PC-9 (cell line): ENCODE data around the gene GLO1. TPM values are rescaled to one million over a fixed set of nuclear protein-coding genes. Genes with fewer than 3 reads are reported as not detected.

ENCODE experiments used
- BruUV-seq: library from RNA; stranded (reverse); fragments of 400-500 nt; replicated peaks from 2 replicates; lab custom pipeline; 2021; lab: Mats Ljungman, UMichigan
- CTCF ChIA-PET: fragments of 300-600 bp; sonication (Branson Sonifier 250); formaldehyde crosslinking; loops from one replicate; lab custom pipeline; 2022; ENCODE audit warnings: antibody characterized with exemption; lab: Charles Lee
- POLR2A ChIA-PET: fragments of 300-600 bp; sonication (Branson Sonifier 250); formaldehyde crosslinking; loops from one replicate; lab custom pipeline; 2022; ENCODE audit warnings: antibody characterized with exemption; ENCODE audit not compliant: unreplicated experiment; lab: Charles Lee
- DNase-seq, 2 experiments: peaks; one replicate each; pipeline versions ENCODE4 v3.0.0 to v3.0.0-alpha.2; 2015 to 2022; ENCODE audit warnings: mixed read lengths in 1 of 2
- H2AFZ ChIP-seq: fragments of 200-600 bp; sonication (generic); 2 replicates; pipeline ENCODE4 v1.8.1; 2017; ENCODE audit warnings: antibody characterized with exemption
- H3F3A ChIP-seq: fragments of 200-600 bp; sonication (generic); 2 replicates; pipeline ENCODE4 v1.8.1; 2017; ENCODE audit warnings: antibody characterized with exemption, mild to moderate bottlenecking, low read depth; ENCODE audit not compliant: insufficient read depth
- H3K27ac ChIP-seq: fragments of 200-600 bp; sonication (generic); 2 replicates; pipeline ENCODE4 v1.6.1; 2016; ENCODE audit warnings: mixed run types
- H3K27me3 ChIP-seq: fragments of 200-600 bp; sonication (generic); 2 replicates; pipeline ENCODE4 v1.6.1; 2016; ENCODE audit warnings: low read depth, mixed run types; ENCODE audit not compliant: insufficient read depth
- H3K36me3 ChIP-seq: fragments of 200-600 bp; sonication (generic); 2 replicates; pipeline ENCODE4 v1.6.1; 2016; ENCODE audit warnings: low read depth, mixed run types
- H3K4me1 ChIP-seq: fragments of 200-600 bp; sonication (generic); replicated peaks from 2 replicates; pipeline ENCODE4 v1.6.1; 2016; ENCODE audit warnings: mixed run types; ENCODE audit not compliant: insufficient read depth
- H3K4me2 ChIP-seq: fragments of 200-600 bp; sonication (generic); 2 replicates; pipeline ENCODE4 v1.6.1; 2017; ENCODE audit warnings: mixed run types
- H3K4me3 ChIP-seq: fragments of 200-600 bp; sonication (generic); 2 replicates; pipeline ENCODE4 v1.6.1; 2016; ENCODE audit warnings: mixed run types
- H3K79me2 ChIP-seq: fragments of 200-600 bp; sonication (generic); 2 replicates; pipeline ENCODE4 v1.6.1; 2017; ENCODE audit warnings: low read depth, mixed run types
- H3K9me2 ChIP-seq: fragments of 200-600 bp; sonication (generic); 2 replicates; pipeline ENCODE4 v1.8.1; 2017; ENCODE audit warnings: mild to moderate bottlenecking; ENCODE audit not compliant: insufficient read depth
- H3K9me3 ChIP-seq: fragments of 200-600 bp; sonication (generic); 2 replicates; pipeline ENCODE4 v1.8.1; 2016; ENCODE audit warnings: low read depth; ENCODE audit not compliant: insufficient read depth
- H4K20me1 ChIP-seq: fragments of 200-600 bp; sonication (generic); 2 replicates; pipeline ENCODE4 v1.8.1; 2017; ENCODE audit not compliant: insufficient read depth
- CTCF ChIP-seq: fragments of 200-600 bp; sonication (generic); conservative IDR thresholded peaks from 2 replicates; pipeline ENCODE4 v1.6.1; 2017; ENCODE audit warnings: mixed run types, antibody characterized with exemption, mild to moderate bottlenecking, moderate library complexity
- EZH2 ChIP-seq: fragments of 200-600 bp; sonication (generic); IDR thresholded peaks from 2 replicates; pipeline ENCODE4 v1.8.0; 2017; ENCODE audit warnings: antibody characterized with exemption, low read depth
- intact Hi-C: fragments of 100-400 bp; cut with micrococcal nuclease; formaldehyde crosslinking; loops from one replicate; pipeline ENCODE4 v1.10.0; 2022; ENCODE audit not compliant: unreplicated experiment
- total RNA-seq: library from RNA; stranded (reverse); gene quantifications from 2 replicates; pipeline ENCODE4 v1.2.3, GENCODE V29; 2021

The GLO1 gene
- total RNA-seq, 1 experiment from 2014 or later = 118 TPM

- Histone ChIP-seq H3K9me3 (no peaks in the 10 kb centered on the region), H3K4me3 (no peak overlapping the region), H3F3A (no peaks in the 10 kb centered on the region), H3K27me3 (no peaks in the 10 kb centered on the region), H3K4me1 (no peaks in the 10 kb centered on the region), H3K36me3 (peaks cover 23% of the 10 kb centered on the region; the same call in 1 of the 2 replicates), H3K27ac (no peak overlapping the region), H3K4me2 (no peak overlapping the region), H4K20me1 (peaks cover 29% of the 10 kb centered on the region), H3K79me2 (peaks cover 44% of the 10 kb centered on the region), H3K9me2 (no peaks in the 10 kb centered on the region), H2AFZ (no peak overlapping the region)
- POLR2A ChIA-PET = no interaction called here
- no TSS peak for BruUV-seq
- CTCF ChIA-PET = no interaction called here
- DNase-seq = no peak
- intact Hi-C loops = no loop called here
- no peak for TF ChIP-seq EZH2
- no peak for TF ChIP-seq CTCF
These were observed 15.9 kb downstream of the GLO1 start for GRCh38 chr6:38687043-38687353.

GRCh38 chr6:38686270-38687042 lies 16.5 kb downstream of the GLO1 start:
- H3K27ac ChIP-seq = no peak overlapping the region
- BruUV-seq = no TSS peak
- no peak overlapping the region for H3K4me3 ChIP-seq
- H3K9me2 ChIP-seq = no peaks in the 10 kb centered on the region
- no peak for DNase-seq
- H4K20me1 ChIP-seq = peaks cover 28% of the 10 kb centered on the region
- TF ChIP-seq EZH2 (no peak), CTCF (no peak)
- H3F3A ChIP-seq = no peaks in the 10 kb centered on the region
- no peaks in the 10 kb centered on the region for H3K27me3 ChIP-seq
- no peaks in the 10 kb centered on the region for H3K4me1 ChIP-seq
- H3K9me3 ChIP-seq = no peaks in the 10 kb centered on the region
- H3K4me2 ChIP-seq = no peak overlapping the region
- H3K36me3 ChIP-seq = peaks cover 28% of the 10 kb centered on the region; the same call in 1 of the 2 replicates
- POLR2A ChIA-PET = no interaction called here
- no peak overlapping the region for H2AFZ ChIP-seq
- peaks cover 39% of the 10 kb centered on the region for H3K79me2 ChIP-seq
- intact Hi-C loops = no loop called here
- CTCF ChIA-PET = interaction anchor here (0.6 kb wide), 1 partner anchor 17 kb away, joined by 14 read pairs; no protein-coding TSS in a partner anchor

GRCh38 chr6:38684904-38685303 lies 18.0 kb downstream of the GLO1 start:
- no TSS peak for BruUV-seq
- ChIA-PET POLR2A (interaction anchor here (0.8 kb wide), 1 partner anchor 91 kb away, joined by 11 read pairs; no protein-coding TSS in a partner anchor), CTCF (no interaction called here)
- Histone ChIP-seq H3K4me3 (no peak overlapping the region), H3K4me1 (no peaks in the 10 kb centered on the region), H3K79me2 (peaks cover 26% of the 10 kb centered on the region), H3K9me2 (no peaks in the 10 kb centered on the region), H3K27ac (no peak overlapping the region), H3K4me2 (no peak overlapping the region), H3F3A (no peaks in the 10 kb centered on the region), H4K20me1 (peaks cover 15% of the 10 kb centered on the region), H3K9me3 (no peaks in the 10 kb centered on the region), H3K36me3 (peaks cover 25% of the 10 kb centered on the region; the same call in 1 of the 2 replicates), H2AFZ (no peak overlapping the region), H3K27me3 (no peaks in the 10 kb centered on the region)
- DNase-seq = no peak
- TF ChIP-seq CTCF (no peak), EZH2 (no peak)
- intact Hi-C loops = no loop called here
